Measurements from ENCODE around the gene SNU13.
"Not testable (repeated sequence)": the region's sequence is repeated elsewhere in the genome, so short reads cannot be mapped to it uniquely, and the experiment has no call there.

SNU13 gene

DNA sequence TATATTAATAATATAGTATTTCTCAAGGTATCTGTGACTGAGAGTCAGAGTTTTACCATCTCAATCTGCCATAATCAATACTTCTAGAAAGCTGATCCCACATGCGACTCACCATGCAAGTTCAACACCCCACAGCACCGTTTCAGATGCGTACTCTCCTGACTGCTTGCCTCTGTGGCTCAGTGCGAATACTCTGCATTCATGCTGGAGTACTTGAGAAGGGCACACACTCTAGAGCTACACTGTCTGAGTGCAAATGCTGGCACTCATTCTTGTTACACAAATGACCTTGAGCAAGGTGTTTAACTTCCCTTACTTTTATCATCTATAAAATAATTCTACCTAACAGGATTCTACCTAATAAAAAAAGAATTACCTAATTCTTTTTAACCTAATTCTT is 12.5 kb downstream of the SNU13 start:
- DNase-seq: no peak

DNA sequence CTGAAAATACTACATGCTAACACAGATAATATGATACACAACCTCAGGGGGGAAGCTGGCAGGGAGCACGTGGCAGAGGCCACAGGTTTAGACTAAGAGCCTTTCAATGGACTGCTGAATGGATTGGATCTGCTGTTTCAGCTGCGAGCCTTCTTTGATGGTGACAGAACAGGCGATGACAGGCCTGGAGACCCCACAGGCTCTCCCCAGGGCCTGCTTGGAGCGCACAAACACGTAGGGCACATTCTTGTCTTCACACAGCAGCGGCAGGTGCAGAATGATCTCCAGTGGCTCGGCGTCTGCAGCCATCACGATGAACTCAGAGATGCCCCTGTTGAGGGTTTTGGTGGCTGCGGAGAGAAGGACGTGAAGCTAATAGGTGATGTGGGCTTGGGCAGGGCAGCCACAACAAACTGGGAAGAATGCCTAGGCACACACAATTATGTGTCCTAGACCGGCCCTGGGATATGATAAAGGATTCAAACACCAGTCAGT is 13.8 kb downstream of the SNU13 start:
- no peak for DNase-seq

DNA sequence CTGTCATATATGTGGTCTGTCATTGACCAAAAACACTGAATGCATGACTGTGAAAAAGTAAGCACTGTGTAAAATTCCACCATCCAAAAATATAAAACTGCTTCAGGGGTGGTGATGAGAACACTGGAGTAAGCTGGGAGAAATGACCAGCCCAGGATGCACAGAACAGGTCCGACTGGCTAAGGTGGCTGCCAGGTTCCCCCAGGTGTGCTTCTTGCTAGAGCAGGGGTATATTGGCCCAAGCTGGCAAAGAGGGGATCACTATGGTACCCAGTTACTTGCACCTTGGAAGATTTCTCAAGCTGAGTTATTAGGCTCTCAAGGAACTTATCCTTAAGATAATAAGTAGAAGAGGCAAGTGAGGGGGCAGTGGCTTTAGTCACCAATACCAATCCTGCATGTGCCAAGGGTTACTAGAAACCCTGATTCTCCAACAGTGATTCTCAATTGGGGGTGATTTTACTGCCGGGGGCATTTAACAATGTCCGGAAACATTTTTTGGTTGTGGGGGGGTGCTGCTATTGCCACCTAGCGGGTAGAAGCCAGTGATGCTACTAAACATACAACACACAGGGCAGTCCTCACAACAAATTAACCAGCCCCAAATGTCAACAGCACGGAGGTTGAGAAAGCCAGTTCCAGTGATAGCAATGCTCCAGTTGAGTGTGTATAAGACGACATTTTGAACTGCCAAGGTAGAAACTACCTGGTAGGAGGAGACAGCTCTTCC is 15.7 kb downstream of the SNU13 start:
- no peak for DNase-seq

DNA sequence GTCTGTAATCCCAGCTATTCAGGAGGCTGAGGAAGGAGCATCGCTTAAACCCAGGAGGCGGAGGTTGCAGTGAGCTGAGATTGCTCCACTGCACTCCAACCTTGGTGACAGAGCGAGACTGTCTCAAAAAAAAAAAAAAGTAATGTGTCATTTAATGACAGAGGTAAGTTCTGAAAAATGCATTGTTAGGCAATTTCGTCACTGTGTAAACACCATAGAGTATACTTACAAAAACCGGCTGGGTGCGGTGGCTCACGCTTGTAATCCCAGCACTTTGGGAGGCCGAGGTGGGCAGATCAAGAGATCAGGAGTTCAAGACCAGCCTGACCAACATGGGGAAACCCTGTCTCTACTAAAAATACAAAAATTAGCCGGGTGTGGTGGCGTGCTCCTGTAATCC is 16.6 kb downstream of the SNU13 start:
- not testable (repeated sequence) for DNase-seq

DNA sequence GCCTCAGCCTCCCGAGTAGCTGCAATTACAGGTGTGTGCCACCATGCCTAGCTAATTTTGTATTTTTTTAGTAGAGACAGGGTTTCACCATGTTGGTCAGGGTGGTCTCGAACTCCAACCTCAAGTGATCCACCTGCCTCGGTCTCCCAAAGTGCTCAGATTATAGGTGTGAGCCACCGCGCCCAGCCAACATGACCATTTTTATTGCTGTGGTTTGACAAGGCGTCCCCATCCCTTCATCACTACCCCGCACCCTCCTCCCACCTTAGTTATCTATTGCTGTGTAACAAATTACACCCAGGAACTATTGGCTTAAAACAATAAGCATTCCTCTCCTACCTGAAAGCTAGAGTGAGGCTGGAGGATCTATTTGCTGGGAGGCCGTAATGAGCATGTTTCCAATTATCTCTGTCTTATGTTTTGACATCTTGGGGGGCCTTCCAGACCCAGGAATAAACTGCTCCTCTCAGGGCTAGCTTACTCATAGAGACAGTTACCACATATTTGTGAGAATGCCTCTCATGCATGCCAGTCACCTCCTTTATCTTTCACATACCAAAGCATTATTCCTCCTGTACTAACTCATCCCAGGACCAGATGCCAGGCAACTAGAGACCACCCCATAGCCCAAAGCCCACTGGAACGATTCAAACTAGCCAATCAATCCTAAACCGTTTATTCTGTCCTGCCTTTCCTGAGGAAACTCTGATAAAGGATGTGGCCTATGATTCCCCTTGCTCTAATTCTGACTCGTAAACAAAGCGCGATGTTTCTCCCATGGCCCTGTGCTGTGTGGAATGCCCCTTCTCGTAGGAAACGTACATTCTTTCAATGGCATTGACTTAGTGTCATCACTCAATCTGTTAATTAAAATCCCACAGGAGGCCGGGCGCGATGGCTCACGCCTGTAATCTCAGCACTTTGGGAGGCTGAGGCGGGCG is 19.4 kb downstream of the SNU13 start:
- DNase-seq: no peak

DNA sequence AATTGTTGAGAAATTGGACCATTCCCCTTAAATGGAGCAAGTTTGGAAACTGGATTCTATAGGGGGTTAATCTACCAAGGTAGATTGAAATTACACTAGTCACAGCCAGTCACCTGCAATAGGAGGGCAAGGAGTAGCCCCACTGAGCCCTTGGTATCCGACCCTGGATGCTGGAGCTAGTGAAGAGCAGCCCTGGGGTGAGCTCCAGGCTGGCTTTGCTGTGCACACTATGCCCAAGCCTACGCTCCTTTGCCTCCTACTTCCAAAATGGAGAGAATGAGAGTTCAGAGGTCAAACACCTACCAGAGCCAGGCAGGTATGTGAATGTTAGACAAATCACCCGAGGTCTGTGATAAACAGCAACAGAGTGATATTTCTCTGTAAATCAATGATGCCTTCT is 23.7 kb downstream of the SNU13 start:
- no peak for DNase-seq

DNA sequence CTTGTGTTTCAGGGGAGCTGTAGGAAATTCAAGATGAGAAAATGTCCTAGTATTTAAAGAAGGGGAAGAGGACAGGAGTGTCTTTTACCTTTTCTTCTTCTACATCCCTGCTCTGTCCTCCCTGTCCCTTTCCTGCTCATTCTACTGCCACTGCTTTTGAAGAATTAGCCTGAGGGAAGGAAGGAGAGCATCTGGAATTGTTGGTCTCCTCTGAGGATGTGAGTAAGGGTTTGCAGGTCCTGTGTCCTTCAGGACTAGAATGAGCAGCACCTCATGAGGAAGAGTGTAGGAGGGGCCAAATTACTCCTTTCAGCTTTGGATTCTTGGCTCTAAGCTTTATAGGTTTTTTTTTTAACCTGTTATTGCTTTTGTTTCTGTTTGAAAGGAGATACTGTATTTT is 24.2 kb downstream of the SNU13 start:
- no peak for DNase-seq

DNA sequence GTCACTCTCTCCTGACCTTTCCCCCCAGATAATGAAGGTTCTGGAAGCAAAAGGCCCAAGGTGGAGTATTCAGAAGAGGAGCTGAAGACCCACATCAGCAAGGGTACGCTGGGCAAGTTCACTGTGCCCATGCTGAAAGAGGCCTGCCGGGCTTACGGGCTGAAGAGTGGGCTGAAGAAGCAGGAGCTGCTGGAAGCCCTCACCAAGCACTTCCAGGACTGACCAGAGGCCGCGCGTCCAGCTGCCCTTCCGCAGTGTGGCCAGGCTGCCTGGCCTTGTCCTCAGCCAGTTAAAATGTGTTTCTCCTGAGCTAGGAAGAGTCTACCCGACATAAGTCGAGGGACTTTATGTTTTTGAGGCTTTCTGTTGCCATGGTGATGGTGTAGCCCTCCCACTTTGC is 25.1 kb downstream of the SNU13 start:
- not testable (repeated sequence) for DNase-seq

DNA sequence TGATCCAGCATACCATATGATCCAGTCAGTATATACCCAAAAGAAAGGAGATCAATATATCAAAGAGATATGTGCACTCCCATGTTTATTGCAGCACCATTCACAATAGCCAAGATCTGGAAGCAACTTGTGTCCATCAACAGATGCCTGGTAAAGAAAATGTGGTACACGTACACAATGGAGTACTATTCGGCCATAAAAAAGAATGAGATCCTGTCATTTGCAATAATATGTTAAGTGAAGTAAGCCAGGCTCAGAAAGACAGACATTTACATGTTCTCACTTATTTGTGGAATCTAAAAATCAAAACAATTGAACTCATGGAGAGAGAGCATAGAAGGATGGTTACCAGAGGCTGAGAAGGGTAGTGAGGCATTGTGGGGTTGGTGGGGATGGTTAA is 27.0 kb downstream of the SNU13 start:
- no peak for DNase-seq

DNA sequence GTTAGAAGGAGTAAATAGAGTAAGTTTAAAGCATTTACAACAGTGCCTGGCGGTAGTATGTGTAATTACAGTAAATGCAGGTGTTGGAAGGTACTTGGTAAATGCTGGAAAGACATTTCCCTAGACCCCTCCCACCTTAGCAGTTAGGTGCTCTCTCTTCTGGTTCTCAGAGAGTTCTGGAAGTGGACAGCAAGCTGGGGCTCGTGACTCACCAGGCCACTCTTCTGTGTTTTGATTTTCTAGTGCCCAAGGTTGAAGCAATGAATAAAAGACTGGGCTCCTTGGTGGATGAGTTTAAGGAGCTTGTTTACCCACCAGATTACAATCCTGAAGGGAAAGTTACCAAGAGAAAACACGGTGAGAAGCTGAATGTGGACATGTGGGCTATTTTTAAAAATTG is 27.6 kb downstream of the SNU13 start:
- no peak for DNase-seq

DNA sequence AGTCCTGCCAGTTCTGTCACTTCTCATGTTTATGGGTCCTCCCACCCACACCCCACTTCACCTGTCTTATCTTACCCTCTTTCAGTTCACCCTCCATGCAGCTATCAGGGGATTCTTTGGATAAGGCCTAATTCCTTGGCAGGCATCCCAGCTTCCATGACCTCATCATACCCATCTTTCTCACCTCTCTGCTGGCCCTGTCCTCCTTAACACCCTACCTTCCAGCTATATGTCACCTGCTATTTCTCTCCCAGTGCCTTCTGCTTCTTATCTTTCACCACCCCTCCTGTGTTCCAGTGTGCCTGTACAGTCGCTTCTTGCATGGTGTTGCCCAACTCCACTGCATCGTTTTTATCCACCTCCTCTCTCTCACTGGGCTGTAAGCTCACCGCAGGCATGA is 28.3 kb downstream of the SNU13 start:
- DNase-seq: no peak

DNA sequence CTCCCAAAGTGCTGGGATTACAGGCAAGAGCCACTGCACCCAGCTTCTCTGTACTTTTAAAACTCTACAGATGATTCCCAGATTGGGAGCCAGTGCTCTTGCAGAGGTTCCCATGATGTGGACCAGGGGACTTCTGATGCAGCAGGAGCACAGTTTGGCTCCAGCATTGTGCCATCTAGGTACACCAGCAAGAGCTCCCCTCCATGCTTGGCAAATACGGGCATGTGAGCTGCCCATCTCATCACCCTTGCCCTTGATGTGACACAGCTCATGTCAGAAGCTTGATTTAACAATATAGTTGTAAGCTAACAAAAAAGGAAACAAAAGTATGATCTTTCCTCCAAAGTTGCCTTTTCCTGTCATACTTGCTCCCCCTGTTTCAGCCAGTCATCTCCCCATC is 28.7 kb downstream of the SNU13 start:
- DNase-seq: no peak

DNA sequence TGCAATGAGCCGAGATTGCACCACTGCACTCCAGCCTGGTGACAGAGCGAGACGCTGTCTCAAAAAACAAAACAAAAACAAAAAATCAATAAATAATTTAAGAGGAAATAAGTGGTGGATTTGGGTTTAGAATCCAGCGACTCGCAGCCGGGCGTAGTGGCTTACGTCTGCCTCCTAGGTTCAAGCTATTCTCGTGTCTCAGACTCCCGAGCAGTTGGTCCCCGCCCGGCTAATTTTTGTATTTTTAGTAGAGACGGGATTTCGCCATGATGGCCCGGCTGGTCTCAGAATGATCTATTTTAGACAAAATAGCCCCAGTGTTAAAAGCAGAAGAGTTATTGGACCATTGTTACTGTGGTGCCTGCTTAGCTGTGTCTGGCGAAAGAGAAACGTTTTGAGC is 29.8 kb downstream of the SNU13 start:
- DNase-seq: no peak

DNA sequence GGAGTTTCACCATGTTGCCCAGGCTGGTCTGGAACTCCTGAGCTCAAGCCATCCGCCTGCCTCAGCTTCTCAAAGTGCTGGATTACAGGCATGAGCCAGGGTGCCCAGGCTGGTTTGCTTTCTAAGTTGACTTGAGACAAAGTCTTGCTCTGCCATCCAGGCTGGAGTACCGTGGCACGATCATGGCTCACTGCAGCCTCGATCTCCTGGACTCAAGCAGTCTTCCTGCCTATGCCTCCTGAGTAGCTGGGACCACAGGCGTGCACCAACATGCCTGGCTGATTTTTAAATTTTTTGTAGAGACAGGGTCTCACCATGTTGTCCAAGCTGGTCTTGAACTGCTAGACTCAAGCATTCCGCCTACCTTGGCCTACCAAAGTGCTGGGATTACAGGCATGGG is 31.0 kb downstream of the SNU13 start:
- DNase-seq: no peak

DNA sequence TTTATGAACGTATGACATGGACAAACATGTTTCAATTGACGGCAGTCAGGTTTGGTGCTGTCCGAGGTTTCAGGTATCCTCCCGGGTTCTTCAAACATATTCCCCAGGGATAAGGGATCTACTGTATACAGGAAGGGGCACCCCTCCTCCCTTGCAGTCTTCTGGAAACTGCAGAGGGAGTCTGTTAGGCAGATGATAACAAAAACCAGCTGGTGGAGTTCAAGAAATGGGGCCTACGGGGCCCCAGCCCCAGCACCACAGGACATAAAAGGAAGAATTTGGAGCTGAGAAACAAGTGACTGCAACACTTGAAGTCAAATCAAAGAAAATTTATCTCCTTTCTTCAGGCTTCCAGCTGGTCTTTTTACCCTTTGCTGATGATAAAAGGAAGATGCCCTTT is 32.1 kb downstream of the SNU13 start:
- no peak for DNase-seq

DNA sequence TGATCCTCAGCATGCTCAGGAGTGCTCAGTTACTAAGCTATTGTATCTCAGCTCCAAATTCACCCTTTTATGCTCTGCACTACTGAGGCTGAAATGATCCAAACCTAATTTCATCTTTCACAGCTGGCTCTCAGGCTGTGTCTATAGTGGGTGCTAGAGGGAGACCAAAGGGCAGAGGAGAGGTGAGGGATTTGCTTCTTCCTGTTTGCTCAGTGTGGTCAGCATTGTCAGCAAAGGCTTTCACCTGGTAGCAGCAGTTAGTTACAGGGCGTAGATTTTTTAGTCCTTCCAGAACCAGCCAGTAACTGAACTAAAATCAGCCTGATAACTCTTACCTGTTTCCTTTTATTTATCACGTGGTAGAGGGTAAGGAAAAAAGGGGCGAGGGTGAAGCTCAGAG is 34.3 kb downstream of the SNU13 start:
- no peak for DNase-seq

DNA sequence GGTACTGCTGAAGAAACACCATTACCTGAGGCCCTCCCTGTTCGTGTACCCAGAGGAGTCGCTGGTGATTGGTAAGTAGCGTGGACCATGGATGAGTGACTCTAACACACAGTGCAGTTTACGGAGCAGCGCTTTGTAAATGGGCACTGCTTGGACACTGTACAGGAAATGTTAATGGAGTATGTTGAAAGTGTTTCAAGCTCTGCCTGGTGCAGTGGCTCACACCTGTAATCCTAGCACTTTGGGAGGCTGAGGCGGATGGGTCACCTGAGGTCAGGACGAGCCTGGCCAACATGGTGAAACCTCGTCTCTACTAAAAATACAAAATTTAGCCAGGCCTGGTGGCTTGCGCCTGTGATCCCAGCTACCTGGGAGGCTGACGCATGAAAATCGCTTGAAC is 37.8 kb downstream of the SNU13 start:
- DNase-seq: no peak

DNA sequence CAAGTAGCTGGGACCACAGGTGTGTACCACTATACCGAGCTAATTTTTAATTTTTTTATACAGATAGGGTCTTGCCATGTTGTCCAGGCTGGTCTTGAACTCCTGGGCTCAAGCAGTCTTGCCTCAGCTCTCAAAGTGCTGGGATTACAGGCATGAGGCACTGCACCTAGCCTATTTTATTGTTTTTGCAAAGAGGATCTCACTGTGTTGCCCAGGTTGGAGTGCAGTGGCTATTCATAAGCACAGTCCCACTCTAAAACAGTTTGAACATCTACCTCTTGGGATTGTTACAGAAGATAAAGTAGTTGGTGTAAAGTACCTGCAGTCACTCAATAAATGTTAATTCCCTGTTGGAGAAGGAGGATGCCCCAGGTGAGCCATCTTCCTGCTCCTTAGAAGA is 38.4 kb downstream of the SNU13 start:
- DNase-seq: no peak

DNA sequence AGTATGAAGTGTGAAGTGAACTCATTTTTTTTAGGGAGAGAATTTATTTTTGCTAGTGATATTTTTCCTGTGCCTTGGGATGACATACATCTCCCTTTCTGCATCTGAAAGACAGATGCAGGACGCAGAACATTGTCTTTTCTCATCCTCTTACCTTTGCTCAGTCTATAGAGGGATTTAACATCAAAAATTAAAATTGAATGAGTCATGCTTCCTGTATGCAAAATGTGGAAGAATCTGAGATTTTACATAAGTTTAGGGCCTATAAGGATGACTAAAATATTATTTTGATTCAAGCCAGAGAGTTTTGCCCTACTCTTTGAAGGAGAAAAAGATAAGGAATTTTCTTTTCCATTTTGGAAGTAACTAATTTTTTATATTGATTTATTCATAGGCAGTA is 40.2 kb downstream of the SNU13 start:
- no peak for DNase-seq

DNA sequence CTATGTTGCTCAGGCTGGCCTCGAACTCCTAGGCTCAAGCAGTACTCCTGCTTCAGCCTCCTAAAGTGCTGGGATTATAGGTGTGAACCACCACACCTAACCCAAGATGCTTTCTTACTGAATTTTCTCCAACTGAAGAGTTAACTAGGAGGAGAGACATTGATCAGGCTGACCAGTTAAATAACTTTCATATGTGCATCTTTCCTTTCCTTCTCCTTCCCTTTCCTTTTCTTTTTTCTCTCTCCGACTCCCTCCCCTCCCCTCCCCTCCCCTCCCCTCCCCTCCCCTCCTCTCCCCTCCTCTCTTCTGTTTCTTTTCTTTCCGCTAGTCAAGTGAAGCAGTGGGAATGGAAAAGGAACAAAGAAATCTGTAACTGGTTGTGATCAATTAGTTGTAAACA is 40.9 kb downstream of the SNU13 start:
- no peak for DNase-seq

DNA sequence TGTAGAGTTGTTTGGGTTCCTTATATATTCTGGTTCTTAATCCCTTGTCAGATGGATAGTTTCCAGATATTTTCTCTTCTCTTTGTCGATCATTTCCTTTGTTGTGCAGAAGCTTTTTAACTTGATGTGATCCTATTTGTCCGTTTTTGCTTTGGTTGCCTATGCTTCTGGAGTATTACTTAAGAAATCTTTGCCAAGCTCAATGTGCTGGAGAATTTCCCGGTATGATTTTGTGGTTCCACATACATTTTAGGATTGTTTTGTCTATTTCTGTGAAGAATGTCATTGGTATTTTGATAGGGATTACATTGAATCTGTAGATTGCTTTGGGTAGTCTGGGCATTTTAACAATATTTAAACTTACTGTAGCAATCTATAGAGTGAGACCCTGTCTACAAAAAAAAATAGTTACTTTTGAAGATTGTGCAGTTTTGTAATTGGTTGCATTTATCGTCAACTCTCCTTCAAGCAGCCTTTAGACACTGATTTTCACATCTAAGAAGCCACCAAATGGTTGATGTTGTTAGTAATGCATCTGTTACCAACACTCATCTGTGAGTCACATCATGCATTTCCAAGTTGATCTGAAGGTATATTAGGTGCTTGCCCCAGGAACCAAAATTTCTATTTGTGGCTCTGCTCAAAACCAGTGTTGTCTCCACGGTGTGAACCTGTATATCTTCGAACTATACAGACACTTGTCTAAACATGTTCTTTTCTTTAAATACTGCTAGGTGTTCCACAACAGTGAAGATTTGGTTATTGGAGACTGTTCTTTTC is 46.1 kb downstream of the SNU13 start:
- no peak for DNase-seq

DNA sequence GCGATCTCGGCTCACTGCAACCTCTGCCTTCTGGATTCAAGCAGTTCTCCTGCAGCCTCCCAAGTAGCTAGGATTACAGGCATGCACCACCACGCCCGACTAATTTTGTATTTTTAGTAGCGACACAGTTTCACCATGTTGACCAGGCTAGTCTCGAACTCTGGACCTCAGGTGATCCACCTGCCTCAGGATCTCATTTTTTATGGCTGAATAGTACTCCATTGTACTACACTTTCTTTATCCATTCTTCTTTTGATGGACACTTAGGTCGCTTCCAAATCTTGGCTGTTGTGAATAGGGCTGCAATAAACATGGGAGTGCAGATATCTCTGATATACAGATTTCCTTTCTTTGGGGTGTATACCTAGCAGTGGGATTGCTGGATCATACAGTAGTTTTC is 46.8 kb downstream of the SNU13 start:
- no peak for DNase-seq

DNA sequence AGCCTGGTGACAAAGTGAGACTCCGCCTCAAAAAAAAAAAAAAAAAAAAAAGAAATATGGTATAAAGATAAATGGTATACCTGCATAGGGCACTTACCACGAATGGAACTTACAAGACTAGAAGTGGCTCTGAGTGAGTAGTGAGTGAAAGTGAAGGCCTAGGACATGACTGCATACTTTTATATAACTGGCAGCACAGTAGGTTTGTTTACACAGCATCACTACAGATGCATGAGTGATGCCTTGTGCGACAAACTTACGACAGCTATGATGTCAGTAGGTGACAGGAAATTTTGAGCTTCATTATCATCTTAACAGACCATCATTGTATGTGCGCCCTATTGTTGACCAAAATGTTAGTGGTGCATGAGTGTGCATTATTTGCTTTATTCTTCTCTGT is 49.9 kb downstream of the SNU13 start:
- DNase-seq: no peak
